ENCODE results near the gene HYCC1. TPM values are rescaled to one million over a fixed set of nuclear protein-coding genes. Genes with fewer than 3 reads are reported as not detected.

HYCC1 gene
- total RNA-seq, 1 experiment from 2014 or later, result 126 TPM

DNA sequence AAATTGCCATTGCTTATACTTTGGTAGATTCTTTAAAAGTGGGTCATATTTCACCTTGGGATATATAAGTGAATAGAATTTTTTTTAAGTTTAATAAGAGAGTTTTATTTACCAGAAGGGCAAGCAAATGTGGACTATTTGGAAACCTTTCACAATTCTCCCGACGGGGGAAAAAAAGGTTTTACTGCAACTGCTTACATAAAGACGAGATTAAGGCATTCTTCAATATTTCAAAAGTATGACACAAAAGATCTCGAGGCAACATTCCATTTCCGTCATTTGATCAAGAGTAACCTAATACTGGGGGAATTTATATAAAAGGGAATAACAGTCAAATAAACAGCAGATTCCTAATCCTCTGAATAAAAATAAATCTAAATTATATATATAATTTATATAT, 28.5 kb downstream of the HYCC1 start:
- Histone ChIP-seq H4K8ac (replicated peaks; ENCODE audit: insufficient read length, low read depth, low read length) (no peak overlapping the region), H3K4ac (ENCODE audit: low read depth, low read length) (no peak overlapping the region), H2BK12ac (ENCODE audit: insufficient read length, low read depth, low read length) (no peak overlapping the region), H2AFZ (ENCODE audit: low read length) (no peak overlapping the region), H2AK5ac (ENCODE audit: insufficient read length, low read length) (no peak overlapping the region), H2BK15ac (ENCODE audit: low read depth, low read length) (no peak overlapping the region), H3K4me2 (ENCODE audit: insufficient read depth, insufficient read length, low read length) (no peak overlapping the region), H3K23ac (ENCODE audit: insufficient read length, low read depth, low read length) (no peak overlapping the region), H3K27ac (ENCODE audit: insufficient read length, low read depth, low read length) (no peak overlapping the region), H4K91ac (ENCODE audit: insufficient read length, low read depth, low read length) (no peak overlapping the region), H3K4me1 (ENCODE audit: insufficient read depth, low read length) (peaks cover 12% of the 10 kb centered on the region; the same call in 1 of the 2 replicates), H3K56ac (ENCODE audit: insufficient read length, low read depth, low read length) (no peak overlapping the region), H3K27me3 (ENCODE audit: insufficient read depth, low read length) (no peaks in the 10 kb centered on the region), H3K79me2 (ENCODE audit: insufficient read depth, low read length) (no peaks in the 10 kb centered on the region), H3K79me1 (ENCODE audit: insufficient read depth, low read depth, low read length, poor library complexity, severe bottlenecking) (no peaks in the 10 kb centered on the region), H3K9me3 (ENCODE audit: control insufficient read depth, low read depth, low read length) (no peaks in the 10 kb centered on the region), H3K23me2 (ENCODE audit: insufficient read length, low read depth, low read length, poor library complexity, severe bottlenecking) (no peaks in the 10 kb centered on the region), H3K18ac (ENCODE audit: insufficient read length, low read depth, low read length) (no peak overlapping the region), H2BK20ac (ENCODE audit: low read depth, low read length, poor library complexity, severe bottlenecking) (no peak overlapping the region), H3K14ac (ENCODE audit: insufficient read depth, low read length) (no peak overlapping the region), H2BK5ac (ENCODE audit: insufficient read length, low read length) (no peak overlapping the region), H2BK120ac (ENCODE audit: low read depth, low read length, poor library complexity, severe bottlenecking) (no peak overlapping the region), H3T11ph (ENCODE audit: low read length) (no peak overlapping the region), H4K5ac (ENCODE audit: insufficient read length, low read depth, low read length) (no peak overlapping the region), H4K20me1 (ENCODE audit: control insufficient read depth, insufficient read depth, insufficient read length) (no peaks in the 10 kb centered on the region), H3K9ac (ENCODE audit: extremely low read depth, insufficient read length, low read length) (no peak overlapping the region)
- no peak for DNase-seq
- Mint-ChIP-seq H3K4me3 (no peak overlapping the region), H3K9me3 (no peaks in the 10 kb centered on the region), H3K27ac (no peak overlapping the region), H3K4me1 (peaks cover 44 to 52% of the 10 kb centered on the region in 2 experiments), H3K27me3 (ENCODE audit: low read depth) (no peaks in the 10 kb centered on the region), H3K36me3 (ENCODE audit: insufficient read depth in 1 of 3, low read depth in 3 of 3) (peaks cover 7 to 16% (median 10%) of the 10 kb centered on the region in 3 experiments; a peak in 3 of 7 replicates)
- WGBS (ENCODE audit: extremely low coverage, insufficient read length, low lambda C conversion rate), result no CpG with 5 or more reads among the region's 5 CpGs
- TF ChIP-seq, protein P1, sequence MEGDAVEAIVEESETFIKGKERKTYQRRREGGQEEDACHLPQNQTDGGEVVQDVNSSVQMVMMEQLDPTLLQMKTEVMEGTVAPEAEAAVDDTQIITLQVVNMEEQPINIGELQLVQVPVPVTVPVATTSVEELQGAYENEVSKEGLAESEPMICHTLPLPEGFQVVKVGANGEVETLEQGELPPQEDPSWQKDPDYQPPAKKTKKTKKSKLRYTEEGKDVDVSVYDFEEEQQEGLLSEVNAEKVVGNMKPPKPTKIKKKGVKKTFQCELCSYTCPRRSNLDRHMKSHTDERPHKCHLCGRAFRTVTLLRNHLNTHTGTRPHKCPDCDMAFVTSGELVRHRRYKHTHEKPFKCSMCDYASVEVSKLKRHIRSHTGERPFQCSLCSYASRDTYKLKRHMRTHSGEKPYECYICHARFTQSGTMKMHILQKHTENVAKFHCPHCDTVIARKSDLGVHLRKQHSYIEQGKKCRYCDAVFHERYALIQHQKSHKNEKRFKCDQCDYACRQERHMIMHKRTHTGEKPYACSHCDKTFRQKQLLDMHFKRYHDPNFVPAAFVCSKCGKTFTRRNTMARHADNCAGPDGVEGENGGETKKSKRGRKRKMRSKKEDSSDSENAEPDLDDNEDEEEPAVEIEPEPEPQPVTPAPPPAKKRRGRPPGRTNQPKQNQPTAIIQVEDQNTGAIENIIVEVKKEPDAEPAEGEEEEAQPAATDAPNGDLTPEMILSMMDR (conservative IDR thresholded peaks at IDR 0.05), result no peak

Data from H9 (cell line).